Measurements from ENCODE around the gene MSRB2.

DNA sequence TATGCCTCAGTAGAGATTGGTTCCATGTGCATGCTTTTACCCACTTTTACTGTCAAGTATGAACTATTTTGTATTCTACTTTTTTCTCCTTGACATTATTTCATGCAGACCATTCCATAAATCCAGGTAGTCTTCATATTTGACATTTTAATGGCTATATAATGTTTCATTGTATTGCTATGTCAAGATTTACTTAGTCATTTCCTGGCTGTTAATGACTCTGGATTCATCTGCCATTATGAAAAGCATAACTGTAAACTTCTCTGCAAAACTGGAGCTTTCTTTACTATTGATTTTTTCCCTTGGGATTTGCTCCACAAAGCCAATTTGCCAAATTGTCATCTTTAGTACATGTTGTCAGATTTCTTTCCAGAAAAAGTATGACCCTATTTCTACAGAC is 6.8 kb upstream of the MSRB2 start:
- no peak for TF ChIP-seq POLR2A (IDR thresholded peaks at IDR 0.05)
- TF ChIP-seq, protein P1, sequence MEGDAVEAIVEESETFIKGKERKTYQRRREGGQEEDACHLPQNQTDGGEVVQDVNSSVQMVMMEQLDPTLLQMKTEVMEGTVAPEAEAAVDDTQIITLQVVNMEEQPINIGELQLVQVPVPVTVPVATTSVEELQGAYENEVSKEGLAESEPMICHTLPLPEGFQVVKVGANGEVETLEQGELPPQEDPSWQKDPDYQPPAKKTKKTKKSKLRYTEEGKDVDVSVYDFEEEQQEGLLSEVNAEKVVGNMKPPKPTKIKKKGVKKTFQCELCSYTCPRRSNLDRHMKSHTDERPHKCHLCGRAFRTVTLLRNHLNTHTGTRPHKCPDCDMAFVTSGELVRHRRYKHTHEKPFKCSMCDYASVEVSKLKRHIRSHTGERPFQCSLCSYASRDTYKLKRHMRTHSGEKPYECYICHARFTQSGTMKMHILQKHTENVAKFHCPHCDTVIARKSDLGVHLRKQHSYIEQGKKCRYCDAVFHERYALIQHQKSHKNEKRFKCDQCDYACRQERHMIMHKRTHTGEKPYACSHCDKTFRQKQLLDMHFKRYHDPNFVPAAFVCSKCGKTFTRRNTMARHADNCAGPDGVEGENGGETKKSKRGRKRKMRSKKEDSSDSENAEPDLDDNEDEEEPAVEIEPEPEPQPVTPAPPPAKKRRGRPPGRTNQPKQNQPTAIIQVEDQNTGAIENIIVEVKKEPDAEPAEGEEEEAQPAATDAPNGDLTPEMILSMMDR (IDR thresholded peaks at IDR 0.05), result no peak
